Muscle of leg (tissue), 11 donors: ENCODE results near the gene MTA3. TPM values are rescaled to one million over a fixed set of nuclear protein-coding genes. Genes with fewer than 3 reads are reported as not detected.
"Not testable (repeated sequence)": the region's sequence is repeated elsewhere in the genome, so short reads cannot be mapped to it uniquely, and the experiment has no call there.

Experiments
- DNase-seq: peaks from one replicate; pipeline ENCODE4 v3.0.0; 2013
- H3K27ac ChIP-seq: one replicate; pipeline ENCODE4 v1.5.1; 2013; ENCODE audit warnings: mild to moderate bottlenecking, low read length, control low read depth
- H3K27me3 ChIP-seq: one replicate; pipeline ENCODE4 v1.6.1; 2013; ENCODE audit warnings: low read length; ENCODE audit not compliant: control insufficient read depth, insufficient read depth
- H3K36me3 ChIP-seq: one replicate; pipeline ENCODE4 v1.6.1; 2013; ENCODE audit warnings: low read length; ENCODE audit not compliant: control insufficient read depth, insufficient read depth
- H3K4me1 ChIP-seq: one replicate; pipeline ENCODE4 v1.6.1; 2013; ENCODE audit warnings: low read length; ENCODE audit not compliant: control insufficient read depth, insufficient read depth
- H3K4me3 ChIP-seq: one replicate; pipeline ENCODE4 v1.5.1; 2013; ENCODE audit warnings: low read length, control low read depth
- H3K9me3 ChIP-seq: replicated peaks from 2 replicates; pipeline ENCODE4 v1.6.1; 2013; ENCODE audit warnings: low read depth, low read length; ENCODE audit not compliant: control insufficient read depth
- WGBS: methylation state at CpG from one replicate; pipeline ENCODE4 v1.1.5; 2013; ENCODE audit warnings: missing lambda C conversion rate; ENCODE audit not compliant: insufficient coverage; 5-methylcytosine and 5-hydroxymethylcytosine counted together
- polyA plus RNA-seq, 8 donors: library from polyadenylated mRNA; unstranded; fragments of 120-200 nt; gene quantifications; one replicate each; pipeline versions ENCODE4 v1.2.1 to v1.2.3, GENCODE V29; 2013; ENCODE audit warnings: inconsistent platforms in 1 of 8, low replicate concordance in 1 of 8; ENCODE audit not compliant: insufficient read length in 8 of 8, insufficient read depth in 1 of 8
- total RNA-seq: library from RNA; stranded (reverse); fragments of 120-200 nt; gene quantifications from one replicate; pipeline ENCODE4 v1.2.4, GENCODE V29; 2013

Gene MTA3
- total and polyA plus RNA-seq, 9 donors = 22.5 to 37.9 (median 24.9) TPM

DNA sequence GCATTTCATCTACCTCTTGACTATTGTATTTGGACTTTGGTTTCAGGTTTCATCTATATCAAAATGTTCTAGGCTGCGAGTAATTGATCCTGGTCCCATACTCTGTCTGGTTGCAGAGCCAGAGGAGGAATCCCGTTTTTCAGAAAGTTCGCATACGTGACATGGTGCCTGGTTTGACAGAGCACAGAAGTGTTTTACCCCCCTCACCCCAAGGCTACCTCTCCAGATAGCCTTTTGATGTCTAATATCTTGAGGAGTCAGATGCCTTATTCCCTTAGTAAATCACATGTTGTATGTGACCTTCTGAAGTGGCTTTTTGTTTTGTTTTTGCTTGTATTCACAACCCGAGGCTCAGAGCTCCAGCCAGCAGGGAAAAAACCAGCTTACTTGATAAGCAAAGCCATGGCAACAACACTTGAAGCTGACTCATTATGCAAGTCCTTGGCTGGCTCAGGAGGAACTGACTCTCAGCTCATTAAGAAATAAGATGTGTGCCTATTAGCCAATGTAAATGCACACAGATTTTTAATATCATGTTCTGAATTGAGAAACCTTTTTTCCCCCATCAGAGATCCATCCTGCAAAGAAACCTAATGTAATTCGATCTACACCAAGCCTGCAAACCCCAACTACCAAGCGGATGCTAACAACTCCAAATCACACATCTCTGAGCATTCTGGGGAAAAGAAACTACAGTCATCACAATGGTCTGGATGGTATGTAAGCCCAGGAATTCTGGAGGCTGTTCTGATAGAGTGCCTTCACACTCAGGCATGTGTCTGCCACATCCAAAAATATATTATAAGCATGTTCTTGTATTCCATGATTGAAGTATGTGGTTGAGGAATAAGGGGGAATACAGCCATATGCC, 154.1 kb downstream of the MTA3 start:
- Histone ChIP-seq H3K27me3 (no peaks in the 10 kb centered on the region), H3K4me1 (peaks cover 3% of the 10 kb centered on the region), H3K4me3 (no peak overlapping the region), H3K36me3 (peaks cover 4% of the 10 kb centered on the region), H3K9me3 (no peaks in the 10 kb centered on the region), H3K27ac (no peak overlapping the region)
- DNase-seq = peak; percentile 61
- WGBS = 80% methylated on average over 1 of the region's 7 CpGs

DNA sequence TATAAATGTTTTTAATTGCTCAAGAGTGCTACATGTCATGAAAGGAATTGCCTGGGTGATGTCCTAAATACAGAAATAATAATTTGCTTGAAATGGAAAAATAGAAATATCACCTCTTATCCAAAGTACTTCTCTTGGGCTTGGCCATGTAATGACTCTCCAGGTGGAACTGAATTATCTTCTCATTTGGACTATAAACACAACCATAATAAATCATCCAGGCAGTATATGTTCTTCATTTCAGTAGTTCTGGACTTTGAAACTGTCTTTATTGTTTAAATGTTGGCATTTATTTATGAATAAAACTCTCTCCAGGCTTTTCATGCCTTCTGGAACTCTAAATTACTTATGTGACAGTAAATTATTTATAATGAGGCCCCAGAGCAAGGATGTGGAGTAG, 155.0 kb downstream of the MTA3 start:
- Histone ChIP-seq H3K36me3 (peaks cover 4% of the 10 kb centered on the region), H3K4me1 (peaks cover 3% of the 10 kb centered on the region), H3K27me3 (no peaks in the 10 kb centered on the region), H3K4me3 (no peak overlapping the region), H3K27ac (no peak overlapping the region), H3K9me3 (no peaks in the 10 kb centered on the region)
- no peak for DNase-seq

DNA sequence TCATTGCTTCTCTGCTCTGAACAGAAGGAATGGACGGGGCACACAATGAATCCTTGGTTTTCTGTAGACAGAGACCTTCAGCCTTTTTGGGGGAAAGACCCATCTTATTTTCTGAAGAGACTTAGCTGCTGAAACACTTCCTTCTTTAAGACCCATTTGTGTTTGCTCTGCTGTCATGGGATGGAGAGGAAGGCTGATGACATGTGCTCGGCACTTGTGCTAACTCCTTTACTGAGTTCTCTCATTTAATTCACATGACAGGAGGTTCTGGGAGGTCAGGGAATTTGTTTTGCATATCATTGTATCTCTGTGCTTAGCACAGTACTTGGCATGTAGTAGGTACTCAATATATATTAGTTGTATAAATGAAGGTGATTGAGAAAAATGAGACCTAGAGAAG, 156.5 kb downstream of the MTA3 start:
- Histone ChIP-seq H3K9me3 (peaks cover 4% of the 10 kb centered on the region), H3K27ac (no peak overlapping the region), H3K27me3 (no peaks in the 10 kb centered on the region), H3K36me3 (peaks cover 4% of the 10 kb centered on the region), H3K4me3 (no peak overlapping the region), H3K4me1 (peaks cover 3% of the 10 kb centered on the region)
- WGBS = 100% methylated on average over 1 of the region's 2 CpGs
- DNase-seq = peak; percentile 32

DNA sequence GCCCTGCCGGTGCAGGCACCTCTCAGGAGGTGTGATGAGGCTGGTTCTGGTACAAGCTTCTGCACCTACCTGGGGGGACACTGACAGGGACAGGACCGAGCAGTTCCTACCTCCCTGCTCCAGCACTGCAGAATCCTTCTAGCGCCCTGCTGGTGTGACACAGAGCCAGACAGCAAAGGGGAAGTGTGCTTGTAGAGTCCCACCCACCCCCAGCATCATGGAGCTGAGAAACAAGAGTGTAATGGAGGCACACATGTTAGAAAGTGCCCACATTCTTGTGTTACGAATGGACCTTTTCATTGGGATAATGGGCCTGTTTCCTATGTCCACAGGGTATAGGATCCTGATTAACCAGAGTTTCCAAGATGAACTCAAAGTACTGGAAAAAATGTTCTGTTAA, 157.2 kb downstream of the MTA3 start:
- Histone ChIP-seq H3K27ac (no peak overlapping the region), H3K4me1 (peaks cover 3% of the 10 kb centered on the region), H3K27me3 (no peaks in the 10 kb centered on the region), H3K36me3 (peaks cover 4% of the 10 kb centered on the region), H3K9me3 (peaks cover 4% of the 10 kb centered on the region), H3K4me3 (no peak overlapping the region)
- 73% methylated on average over 2 of the region's 4 CpGs for WGBS
- peak; percentile 20 for DNase-seq

DNA sequence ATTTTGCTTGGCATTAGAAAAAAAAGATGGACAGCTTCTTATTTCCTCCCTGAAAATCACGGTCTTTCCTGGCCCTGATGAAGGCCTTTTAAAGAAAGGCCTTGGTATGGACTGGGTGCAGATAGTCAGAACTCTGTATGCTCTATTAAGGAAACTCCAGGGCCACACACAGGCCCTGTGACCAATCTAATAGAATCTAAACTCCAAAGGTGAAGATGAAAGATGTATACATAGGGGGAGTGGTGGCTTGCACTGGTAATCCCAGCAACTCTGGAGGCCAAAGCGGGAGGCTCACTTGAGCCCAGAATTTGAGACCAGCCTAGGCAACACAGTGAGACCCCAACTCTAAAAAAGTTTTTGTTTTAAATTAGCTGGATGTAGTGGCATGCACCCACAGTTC, 158.2 kb downstream of the MTA3 start:
- DNase-seq = no peak
- Histone ChIP-seq H3K9me3 (peaks cover 4% of the 10 kb centered on the region), H3K4me3 (no peak overlapping the region), H3K27me3 (no peaks in the 10 kb centered on the region), H3K36me3 (peaks cover 4% of the 10 kb centered on the region), H3K27ac (no peak overlapping the region), H3K4me1 (peaks cover 3% of the 10 kb centered on the region)
- WGBS = 91% methylated on average over 1 of the region's 2 CpGs

DNA sequence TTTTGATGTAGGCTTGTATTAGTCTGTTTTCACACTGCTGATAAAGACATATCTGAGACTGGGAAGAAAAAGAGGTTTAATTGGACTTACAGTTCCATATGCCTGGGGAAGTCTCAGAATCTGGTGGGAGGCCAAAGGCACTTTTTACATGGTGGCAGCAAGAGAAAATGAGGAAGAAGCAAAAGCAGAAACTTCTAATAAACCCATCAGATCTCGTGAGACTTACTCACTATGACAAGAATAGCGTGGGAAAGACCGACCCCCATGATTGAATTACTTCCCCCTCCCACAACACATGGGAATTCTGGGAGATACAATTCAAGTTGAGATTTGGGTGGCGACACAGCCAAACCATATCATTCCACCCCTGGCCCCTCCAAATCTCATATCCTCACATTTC, 162.9 kb downstream of the MTA3 start:
- not testable (repeated sequence) for H3K27ac ChIP-seq
- WGBS = 100% methylated on average over 1 of the region's 4 CpGs

DNA sequence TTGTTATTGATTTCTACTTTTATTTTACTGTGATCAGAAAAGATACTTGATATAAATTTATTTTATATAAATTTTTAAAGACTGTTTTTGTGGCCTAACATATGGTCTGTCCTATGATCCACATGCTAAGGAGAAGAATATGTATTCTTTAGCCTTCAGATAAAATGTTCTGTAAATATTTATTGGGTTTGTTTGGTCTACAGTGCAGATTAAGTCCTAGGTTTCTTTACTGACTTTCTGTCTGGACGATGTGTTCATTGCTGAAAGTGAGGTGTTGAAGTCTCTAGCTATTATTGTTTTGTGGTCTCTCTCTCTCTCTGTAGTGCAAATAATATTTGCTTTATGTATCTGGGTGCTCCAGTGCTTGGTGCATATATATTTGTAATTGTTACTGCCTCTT, 165.4 kb downstream of the MTA3 start:
- Histone ChIP-seq H3K27me3 (no peaks in the 10 kb centered on the region), H3K27ac (no peak overlapping the region), H3K36me3 (peaks cover 10% of the 10 kb centered on the region), H3K9me3 (peaks cover 6% of the 10 kb centered on the region), H3K4me3 (no peak overlapping the region), H3K4me1 (no peaks in the 10 kb centered on the region)
- DNase-seq = no peak
- no CpG with 5 or more reads among the region's 1 CpG for WGBS

More for the DNA sequence above, 162.9 kb downstream of the MTA3 start:
- H3K27me3 ChIP-seq, H3K4me3 ChIP-seq, H3K9me3 ChIP-seq, DNase-seq, H3K36me3 ChIP-seq, H3K4me1 ChIP-seq: not testable (repeated sequence)

DNA sequence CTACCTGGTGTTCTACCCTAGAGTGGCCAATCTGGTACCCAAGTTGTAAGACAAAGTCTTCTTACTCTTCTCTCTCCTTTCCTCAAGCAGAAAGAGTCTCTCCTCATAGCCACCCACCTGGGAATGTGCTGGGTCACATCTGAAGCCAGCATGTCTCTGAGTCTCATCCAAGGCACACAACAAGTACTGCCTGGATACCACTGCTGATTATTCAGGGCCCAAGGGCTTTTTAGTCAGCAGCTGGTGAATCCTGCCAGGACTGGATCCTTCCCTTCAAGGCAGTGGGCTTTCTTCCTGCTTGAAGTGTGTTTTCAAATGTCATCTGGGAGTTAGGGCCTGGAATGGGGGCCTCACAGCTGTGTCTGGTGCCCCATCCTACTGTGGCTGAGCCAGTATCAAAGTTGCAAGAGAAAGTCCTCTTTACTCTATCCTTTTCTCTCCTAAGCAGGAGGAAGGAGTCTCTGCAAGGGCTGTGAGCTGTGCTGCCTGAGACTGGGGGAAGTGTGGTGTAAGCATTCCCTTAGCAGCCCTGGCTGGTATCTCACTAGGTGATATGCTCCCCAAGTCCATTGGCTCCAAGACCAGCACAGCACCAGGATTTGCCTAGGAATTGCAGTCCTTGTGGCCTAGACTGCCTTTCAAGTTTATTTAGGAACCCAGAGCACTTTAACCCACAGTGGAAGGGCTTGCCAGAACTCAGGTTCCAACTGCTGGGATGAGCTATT, 168.3 kb downstream of the MTA3 start:
- no peak for DNase-seq
- Histone ChIP-seq H3K27ac (no peak overlapping the region), H3K9me3 (peaks cover 2% of the 10 kb centered on the region), H3K27me3 (no peaks in the 10 kb centered on the region), H3K4me1 (no peaks in the 10 kb centered on the region), H3K4me3 (no peak overlapping the region), H3K36me3 (peaks cover 18% of the 10 kb centered on the region)

DNA sequence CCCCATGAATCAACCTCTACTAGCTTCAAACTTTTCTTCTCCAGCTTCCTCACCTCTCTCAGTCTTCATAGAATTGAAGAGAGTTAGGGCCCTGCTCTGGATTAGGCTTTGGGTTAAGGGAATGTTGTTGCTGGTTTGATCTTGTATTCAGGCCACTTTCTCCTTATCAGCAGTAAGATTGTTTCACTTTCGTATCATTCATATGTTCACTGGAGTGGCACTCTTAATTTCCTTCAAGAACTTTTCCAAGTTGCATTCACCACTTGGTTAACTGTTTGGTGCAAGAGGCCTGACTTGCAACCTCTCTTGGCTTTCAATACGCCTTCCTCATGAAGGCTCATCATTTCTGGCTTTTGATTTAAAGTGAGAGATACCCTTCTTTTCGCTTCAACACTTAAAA, 172.7 kb downstream of the MTA3 start:
- Histone ChIP-seq H3K4me1 (peaks cover 19% of the 10 kb centered on the region), H3K4me3 (no peak overlapping the region), H3K9me3 (peaks cover 2% of the 10 kb centered on the region), H3K27me3 (no peaks in the 10 kb centered on the region), H3K27ac (no peak overlapping the region), H3K36me3 (peaks cover 18% of the 10 kb centered on the region)
- WGBS = no CpG with 5 or more reads among the region's 3 CpGs
- DNase-seq = no peak

DNA sequence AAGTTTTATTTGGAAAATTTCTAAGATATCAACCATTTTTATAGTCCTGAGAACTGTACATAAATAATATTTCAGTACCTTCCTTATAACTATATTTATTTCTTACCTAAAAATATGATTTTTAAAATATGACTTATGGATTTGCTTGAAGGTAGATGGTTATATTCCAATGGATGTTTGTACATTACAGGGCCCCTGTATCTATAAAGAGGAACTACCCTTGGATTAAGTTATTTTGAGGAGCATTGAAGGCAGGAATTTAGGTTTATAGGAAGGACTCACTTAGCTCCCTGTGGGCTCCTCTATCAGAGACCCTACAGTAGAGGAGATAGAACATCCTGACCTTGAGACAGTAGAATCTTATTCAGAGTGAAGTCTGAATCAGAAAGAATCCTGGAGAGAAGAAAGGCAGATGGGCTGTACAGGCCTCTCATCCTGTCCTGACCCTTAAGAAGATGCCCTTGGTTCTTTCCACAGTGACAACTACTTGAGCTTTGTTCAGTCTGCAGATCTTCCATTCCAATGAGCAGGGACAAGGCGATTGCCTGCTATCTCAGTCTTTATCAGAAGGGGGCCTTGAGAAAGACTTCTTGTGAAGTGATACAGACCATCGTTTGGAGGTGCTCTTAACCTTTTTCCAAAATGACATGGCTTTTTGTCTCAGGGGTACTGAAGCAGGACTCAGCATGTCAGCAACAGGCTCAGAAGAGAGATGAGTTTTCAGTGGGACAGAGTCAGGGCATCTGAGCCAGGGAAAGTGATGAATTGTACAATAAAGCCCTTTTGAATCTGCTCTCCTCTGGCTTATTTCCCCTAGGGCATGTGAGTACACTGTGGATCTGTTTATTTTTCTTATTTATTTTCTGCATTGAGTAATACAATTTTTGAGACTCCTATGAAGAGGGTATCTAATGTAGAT, 174.6 kb downstream of the MTA3 start:
- 63% methylated on average over 2 of the region's 2 CpGs for WGBS
- Histone ChIP-seq H3K27ac (peak overlapping the region; percentile 74), H3K4me1 (peaks cover 19% of the 10 kb centered on the region), H3K4me3 (no peak overlapping the region), H3K27me3 (no peaks in the 10 kb centered on the region), H3K36me3 (peaks cover 8% of the 10 kb centered on the region), H3K9me3 (peaks cover 2% of the 10 kb centered on the region)
- no peak for DNase-seq
